Neural progenitor cell (in vitro differentiated cells): ENCODE results near the gene NOX5. TPM values are rescaled to one million over a fixed set of nuclear protein-coding genes. Genes with fewer than 3 reads are reported as not detected.

Source experiments
- DNase-seq: peaks from one replicate; pipeline ENCODE4 v3.0.0-alpha.2; 2016; ENCODE audit warnings: low spot score
- H2AFZ ChIP-seq: fragments of 200-600 bp; sonication (generic); replicated peaks from 2 replicates; pipeline ENCODE4 v1.6.1; 2016; ENCODE audit warnings: antibody characterized with exemption
- H3F3A ChIP-seq: fragments of 200-600 bp; sonication (generic); 2 replicates; pipeline ENCODE4 v1.6.1; 2016; ENCODE audit warnings: antibody characterized with exemption, low read depth
- H3K27ac ChIP-seq: fragments of 200-600 bp; sonication (generic); 2 replicates; pipeline ENCODE4 v1.5.1; 2016; ENCODE audit warnings: mild to moderate bottlenecking
- H3K27me3 ChIP-seq: fragments of 200-600 bp; sonication (generic); 2 replicates; pipeline ENCODE4 v1.6.1; 2016; ENCODE audit warnings: mild to moderate bottlenecking, moderate library complexity
- H3K36me3 ChIP-seq: fragments of 200-600 bp; sonication (generic); 2 replicates; pipeline ENCODE4 v1.5.1; 2016
- H3K4me1 ChIP-seq: fragments of 200-600 bp; sonication (generic); 2 replicates; pipeline ENCODE4 v1.6.1; 2016; ENCODE audit warnings: mixed run types
- H3K4me2 ChIP-seq: fragments of 200-600 bp; sonication (generic); 2 replicates; pipeline ENCODE4 v1.6.1; 2016
- H3K4me3 ChIP-seq: fragments of 200-600 bp; sonication (generic); 2 replicates; pipeline ENCODE4 v1.5.1; 2016
- H3K79me2 ChIP-seq: fragments of 200-600 bp; sonication (generic); 2 replicates; pipeline ENCODE4 v1.6.1; 2016; ENCODE audit warnings: low read depth
- H3K9ac ChIP-seq: fragments of 200-600 bp; sonication (generic); 2 replicates; pipeline ENCODE4 v1.6.1; 2016
- H3K9me3 ChIP-seq: fragments of 200-600 bp; sonication (generic); 2 replicates; pipeline ENCODE4 v1.5.1; 2016; ENCODE audit warnings: low read depth
- H4K20me1 ChIP-seq: fragments of 200-600 bp; sonication (generic); 2 replicates; pipeline ENCODE4 v1.6.1; 2016; ENCODE audit warnings: low read depth
- H3K27ac Mint-ChIP-seq: 3 replicates; pipeline ENCODE4 v1.8.0; 2021; ENCODE audit warnings: mixed read lengths
- H3K27me3 Mint-ChIP-seq: 2 replicates; pipeline ENCODE4 v1.8.0; 2022; ENCODE audit warnings: low read depth, mild to moderate bottlenecking, inconsistent platforms, moderate library complexity, mixed read lengths; ENCODE audit not compliant: insufficient read depth
- H3K36me3 Mint-ChIP-seq: 3 replicates; pipeline ENCODE4 v1.8.0; 2021; ENCODE audit warnings: mixed read lengths
- H3K4me1 Mint-ChIP-seq: 3 replicates; pipeline ENCODE4 v1.8.0; 2021; ENCODE audit warnings: mixed read lengths
- H3K4me3 Mint-ChIP-seq: 3 replicates; pipeline ENCODE4 v1.8.0; 2021; ENCODE audit warnings: mild to moderate bottlenecking, moderate library complexity, mixed read lengths
- H3K9me3 Mint-ChIP-seq: 3 replicates; pipeline ENCODE4 v1.8.0; 2020; ENCODE audit warnings: mixed read lengths
- EZH2 ChIP-seq: fragments of 200-600 bp; sonication (generic); IDR thresholded peaks from 2 replicates; pipeline ENCODE4 v1.6.1; 2017; ENCODE audit warnings: antibody characterized with exemption, mild to moderate bottlenecking, moderate library complexity
- EZH2phosphoT487 ChIP-seq: fragments of 200-600 bp; sonication (generic); IDR thresholded peaks from 2 replicates; pipeline ENCODE4 v1.6.1; 2017; ENCODE audit warnings: antibody characterized with exemption
- total RNA-seq: library from RNA; depleted of rRNA; stranded (reverse); fragments of >200 nt; gene quantifications from 2 replicates; pipeline ENCODE4 v1.2.3, GENCODE V29; 2015; ENCODE audit warnings: low replicate concordance
- TF ChIP-seq, protein P1 (sequence below): fragments of 200-600 bp; sonication (generic); IDR thresholded peaks from 2 replicates; pipeline ENCODE4 v1.5.1; 2017; ENCODE audit warnings: antibody characterized with exemption, mild to moderate bottlenecking

Gene NOX5
- total RNA-seq, 1 donor from 2014 or later: not detected

DNA sequence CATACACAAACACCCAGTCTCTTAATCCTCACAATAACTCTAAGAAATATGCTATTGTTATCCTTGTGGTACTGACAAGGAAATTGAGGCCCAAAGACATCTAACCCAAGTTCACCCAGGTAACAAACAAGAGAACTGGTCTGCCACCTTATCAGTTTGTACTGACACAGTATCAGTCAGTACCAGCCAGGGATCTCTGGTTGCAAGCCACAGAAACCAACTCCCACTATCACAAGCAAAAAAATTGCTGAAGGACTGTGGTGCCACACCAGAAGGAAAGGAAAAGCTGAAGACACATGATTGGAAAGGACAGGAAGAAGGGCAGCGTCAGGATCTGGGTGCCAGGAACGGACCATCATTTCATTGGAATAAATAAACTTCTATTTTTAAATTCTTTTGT is 82.1 kb downstream of the NOX5 start:
- Mint-ChIP-seq H3K4me3 (no peak overlapping the region), H3K27me3 (peaks cover 12% of the 10 kb centered on the region), H3K4me1 (peaks cover 18% of the 10 kb centered on the region), H3K9me3 (no peaks in the 10 kb centered on the region), H3K36me3 (no peaks in the 10 kb centered on the region), H3K27ac (no peak overlapping the region)
- H3F3A ChIP-seq: peaks cover 5% of the 10 kb centered on the region
- H4K20me1 ChIP-seq: no peaks in the 10 kb centered on the region
- H3K9ac ChIP-seq: no peak overlapping the region
- H3K79me2 ChIP-seq: no peaks in the 10 kb centered on the region
- DNase-seq: no peak
- no peak overlapping the region for H2AFZ ChIP-seq
- peaks cover 10% of the 10 kb centered on the region for H3K4me1 ChIP-seq
- no peak overlapping the region for H3K4me2 ChIP-seq
- H3K27ac ChIP-seq: no peak overlapping the region
- peaks cover 49% of the 10 kb centered on the region for H3K27me3 ChIP-seq
- no peak overlapping the region for H3K4me3 ChIP-seq
- TF ChIP-seq, protein P1, sequence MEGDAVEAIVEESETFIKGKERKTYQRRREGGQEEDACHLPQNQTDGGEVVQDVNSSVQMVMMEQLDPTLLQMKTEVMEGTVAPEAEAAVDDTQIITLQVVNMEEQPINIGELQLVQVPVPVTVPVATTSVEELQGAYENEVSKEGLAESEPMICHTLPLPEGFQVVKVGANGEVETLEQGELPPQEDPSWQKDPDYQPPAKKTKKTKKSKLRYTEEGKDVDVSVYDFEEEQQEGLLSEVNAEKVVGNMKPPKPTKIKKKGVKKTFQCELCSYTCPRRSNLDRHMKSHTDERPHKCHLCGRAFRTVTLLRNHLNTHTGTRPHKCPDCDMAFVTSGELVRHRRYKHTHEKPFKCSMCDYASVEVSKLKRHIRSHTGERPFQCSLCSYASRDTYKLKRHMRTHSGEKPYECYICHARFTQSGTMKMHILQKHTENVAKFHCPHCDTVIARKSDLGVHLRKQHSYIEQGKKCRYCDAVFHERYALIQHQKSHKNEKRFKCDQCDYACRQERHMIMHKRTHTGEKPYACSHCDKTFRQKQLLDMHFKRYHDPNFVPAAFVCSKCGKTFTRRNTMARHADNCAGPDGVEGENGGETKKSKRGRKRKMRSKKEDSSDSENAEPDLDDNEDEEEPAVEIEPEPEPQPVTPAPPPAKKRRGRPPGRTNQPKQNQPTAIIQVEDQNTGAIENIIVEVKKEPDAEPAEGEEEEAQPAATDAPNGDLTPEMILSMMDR: no peak
- no peak for TF ChIP-seq EZH2
- no peak for TF ChIP-seq EZH2phosphoT487
- no peaks in the 10 kb centered on the region for H3K9me3 ChIP-seq
- H3K36me3 ChIP-seq: no peaks in the 10 kb centered on the region

- Histone ChIP-seq H3K9me3 (no peaks in the 10 kb centered on the region), H3K27ac (no peak overlapping the region), H3K36me3 (no peaks in the 10 kb centered on the region), H4K20me1 (no peaks in the 10 kb centered on the region), H2AFZ (no peak overlapping the region), H3K4me2 (no peak overlapping the region), H3K4me1 (peaks cover 7% of the 10 kb centered on the region), H3K79me2 (no peaks in the 10 kb centered on the region), H3K9ac (no peak overlapping the region), H3F3A (peaks cover 5% of the 10 kb centered on the region), H3K4me3 (no peak overlapping the region), H3K27me3 (peaks cover 51% of the 10 kb centered on the region)
- peak; percentile 79 for TF ChIP-seq EZH2phosphoT487
- TF ChIP-seq, protein P1: no peak
- Mint-ChIP-seq H3K9me3 (no peaks in the 10 kb centered on the region), H3K4me1 (peaks cover 19% of the 10 kb centered on the region), H3K27me3 (peaks cover 7% of the 10 kb centered on the region), H3K36me3 (no peaks in the 10 kb centered on the region), H3K27ac (no peak overlapping the region), H3K4me3 (no peak overlapping the region)
- peak; percentile 29 for DNase-seq
These were observed 84.3 kb downstream of the NOX5 start for GRCh38 chr15:69098771-69099170.

GRCh38 chr15:69099941-69100340 is 85.4 kb downstream of the NOX5 start:
- no peaks in the 10 kb centered on the region for H3K9me3 Mint-ChIP-seq
- H3K36me3 Mint-ChIP-seq: no peaks in the 10 kb centered on the region
- H2AFZ ChIP-seq: no peak overlapping the region
- H3K27ac ChIP-seq: no peak overlapping the region
- H3K36me3 ChIP-seq: no peaks in the 10 kb centered on the region
- no peak overlapping the region for H3K4me3 Mint-ChIP-seq
- no peak for DNase-seq
- no peak overlapping the region for H3K9ac ChIP-seq
- H4K20me1 ChIP-seq: no peaks in the 10 kb centered on the region
- H3K4me1 Mint-ChIP-seq: peaks cover 14% of the 10 kb centered on the region
- no peaks in the 10 kb centered on the region for H3K79me2 ChIP-seq
- H3K27me3 Mint-ChIP-seq: peaks cover 5% of the 10 kb centered on the region
- no peak for TF ChIP-seq EZH2
- TF ChIP-seq, protein P1: no peak
- TF ChIP-seq EZH2phosphoT487: no peak
- H3K4me1 ChIP-seq: no peaks in the 10 kb centered on the region
- H3K4me3 ChIP-seq: no peak overlapping the region
- peaks cover 51% of the 10 kb centered on the region for H3K27me3 ChIP-seq
- H3K9me3 ChIP-seq: no peaks in the 10 kb centered on the region
- H3K4me2 ChIP-seq: no peak overlapping the region
- no peaks in the 10 kb centered on the region for H3F3A ChIP-seq
- no peak overlapping the region for H3K27ac Mint-ChIP-seq

GRCh38 chr15:69100821-69101220 is 86.3 kb downstream of the NOX5 start:
- H3K9ac ChIP-seq: no peak overlapping the region
- Mint-ChIP-seq H3K27ac (no peak overlapping the region), H3K27me3 (peaks cover 2% of the 10 kb centered on the region), H3K4me3 (no peak overlapping the region), H3K4me1 (peaks cover 11% of the 10 kb centered on the region), H3K36me3 (no peaks in the 10 kb centered on the region), H3K9me3 (no peaks in the 10 kb centered on the region)
- H3F3A ChIP-seq: no peaks in the 10 kb centered on the region
- H3K79me2 ChIP-seq: no peaks in the 10 kb centered on the region
- peaks cover 51% of the 10 kb centered on the region for H3K27me3 ChIP-seq
- H3K4me3 ChIP-seq: no peak overlapping the region
- H3K9me3 ChIP-seq: no peaks in the 10 kb centered on the region
- no peak overlapping the region for H3K4me2 ChIP-seq
- peaks cover 4% of the 10 kb centered on the region for H3K4me1 ChIP-seq
- no peaks in the 10 kb centered on the region for H3K36me3 ChIP-seq
- DNase-seq: no peak
- H3K27ac ChIP-seq: no peak overlapping the region
- H4K20me1 ChIP-seq: no peaks in the 10 kb centered on the region
- H2AFZ ChIP-seq: no peak overlapping the region
- TF ChIP-seq, protein P1: no peak
- TF ChIP-seq EZH2phosphoT487 (no peak), EZH2 (no peak)
